ENCODE data around the gene ZIC3. TPM values are rescaled to one million over a fixed set of nuclear protein-coding genes. Genes with fewer than 3 reads are reported as not detected.

The ZIC3 gene
- total and polyA plus RNA-seq, 10 of the 15 experiments (the other 5 are each of a cell fraction or from before 2014, with no cell fraction given) = 0.07 TPM; not detected in 9

Small RNA genes within 50 kb of the gene (small RNA-seq; reads per million reads assigned to genes)
- not detected for gene RN7SL325P

Measured in GM12878 (cell line).